MM.1S (cell line): ENCODE data around the gene HGD.

Experiments used
- CTCF ChIP-seq: fragments of 300-600 bp; sonication (generic); IDR thresholded peaks from 2 replicates; pipeline ENCODE4 v1.5.1; 2016; ENCODE audit warnings: antibody characterized with exemption, low read length, mixed read lengths
- EZH2 ChIP-seq: fragments of 300-600 bp; sonication (generic); optimal IDR thresholded peaks from 2 replicates; pipeline ENCODE3; 2017; ENCODE audit warnings: low read depth, mild to moderate bottlenecking, antibody characterized with exemption, low read length, mixed read lengths
- EZH2phosphoT487 ChIP-seq: fragments of 300-600 bp; sonication (generic); IDR thresholded peaks from 2 replicates; pipeline ENCODE4 v1.6.1; 2018; ENCODE audit warnings: antibody characterized with exemption, low read length

- no peak for TF ChIP-seq CTCF
- TF ChIP-seq EZH2, result no peak
- no peak for TF ChIP-seq EZH2phosphoT487
Observed at GRCh38 chr3:120664926-120665325, 17.1 kb downstream of the HGD start.
